HG03097 (cell line): ENCODE results near the gene NDUFAF2.
"Not testable (repeated sequence)": the region's sequence is repeated elsewhere in the genome, so short reads cannot be mapped to it uniquely, and the experiment has no call there.

Source experiments
- ATAC-seq: cut with Tn5 transposase; IDR thresholded peaks from one replicate; pipeline ENCODE4 v1.9.1; 2021; ENCODE audit not compliant: unreplicated experiment, low FRiP score

NDUFAF2 gene

DNA sequence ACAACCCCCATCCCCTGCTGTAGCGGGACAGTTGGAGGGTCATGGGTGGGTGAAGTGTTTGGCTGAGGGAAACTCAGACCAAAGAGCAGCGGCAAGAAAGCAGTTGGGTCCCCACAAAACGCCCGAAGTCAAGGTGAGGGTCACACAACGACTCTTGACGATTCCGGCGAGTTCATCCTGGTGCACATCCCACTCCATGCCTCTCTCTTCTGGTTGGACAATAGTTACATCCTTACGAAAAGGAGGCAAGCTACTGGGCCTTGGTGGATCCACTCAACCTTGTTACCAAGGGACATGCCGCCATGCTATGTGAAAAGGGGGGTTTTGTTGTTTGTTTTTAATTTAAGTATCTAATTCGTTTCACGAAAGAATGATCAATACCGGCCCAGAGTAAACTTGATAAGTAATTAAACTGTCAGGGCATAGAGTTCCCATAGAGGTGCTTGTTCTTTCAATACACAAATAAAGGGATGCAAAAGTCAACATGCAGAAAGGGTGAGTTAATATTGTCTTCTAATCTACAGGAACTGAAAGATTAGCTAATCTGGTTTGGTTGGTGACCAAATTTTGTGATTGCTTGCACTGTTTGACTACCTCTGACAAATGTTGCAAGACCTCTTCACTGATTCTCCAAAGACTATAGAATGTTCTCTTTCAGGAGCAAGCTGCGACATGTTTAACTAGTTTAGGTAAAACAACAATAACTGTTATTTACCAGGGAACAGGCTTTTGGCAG is 218.0 kb downstream of the NDUFAF2 start:
- ATAC-seq, result no peak

DNA sequence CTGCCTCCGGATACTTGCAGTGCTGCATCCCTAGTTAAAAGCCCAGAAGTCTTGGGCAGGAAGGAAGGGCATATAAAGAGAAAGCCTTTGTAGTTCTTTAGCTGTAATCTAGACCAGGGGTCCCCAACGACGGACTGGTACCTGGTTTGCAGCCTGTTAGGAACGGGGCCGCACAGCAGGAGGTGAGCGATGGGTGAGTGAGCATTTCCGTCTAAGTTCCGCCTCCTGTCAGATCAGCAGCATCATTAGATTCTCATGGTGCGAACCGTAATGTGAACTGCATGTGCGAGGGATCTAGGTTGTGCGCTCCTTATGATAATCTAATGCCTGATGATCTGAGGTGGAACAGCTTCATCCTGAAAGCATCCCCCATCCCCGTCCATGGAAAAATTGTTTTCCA is 218.9 kb downstream of the NDUFAF2 start:
- no peak for ATAC-seq

DNA sequence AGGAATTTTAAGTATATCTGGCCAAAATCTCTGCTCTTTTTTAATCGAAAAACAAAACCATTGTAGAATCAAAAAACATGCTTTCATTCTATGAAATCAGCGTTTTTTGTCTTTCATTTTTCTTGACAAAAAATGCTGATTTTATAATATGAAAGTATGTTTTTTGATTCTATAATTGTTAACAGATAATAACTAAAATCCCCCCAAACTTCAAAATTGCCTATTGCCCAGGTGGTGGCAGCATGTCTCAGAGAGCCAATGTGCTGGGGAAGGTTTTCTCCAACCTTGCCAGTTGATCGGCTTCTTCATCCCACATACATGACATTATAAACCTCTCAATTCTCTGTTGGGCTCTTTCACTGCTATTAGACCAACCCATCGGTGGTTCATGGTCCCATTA is 222.4 kb downstream of the NDUFAF2 start:
- no peak for ATAC-seq

DNA sequence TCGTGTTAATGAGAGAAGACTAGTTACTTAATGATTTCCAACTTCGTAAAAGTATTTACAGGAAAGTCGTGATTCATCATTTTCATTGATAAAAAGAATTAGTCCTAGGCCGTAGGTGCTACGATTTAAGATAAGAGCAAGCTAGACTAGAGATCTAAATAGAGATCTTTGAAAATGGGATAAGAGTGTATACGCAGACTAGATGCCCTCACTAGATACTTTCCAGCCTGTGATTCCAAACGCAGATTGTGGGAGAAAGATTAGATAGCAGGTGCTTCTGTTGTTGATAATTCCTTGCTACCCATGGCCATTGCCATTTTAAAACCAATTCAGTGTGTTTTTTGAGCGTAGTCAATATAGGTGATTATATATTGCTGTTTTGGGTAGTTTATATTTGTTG is 223.9 kb downstream of the NDUFAF2 start:
- ATAC-seq, result no peak

DNA sequence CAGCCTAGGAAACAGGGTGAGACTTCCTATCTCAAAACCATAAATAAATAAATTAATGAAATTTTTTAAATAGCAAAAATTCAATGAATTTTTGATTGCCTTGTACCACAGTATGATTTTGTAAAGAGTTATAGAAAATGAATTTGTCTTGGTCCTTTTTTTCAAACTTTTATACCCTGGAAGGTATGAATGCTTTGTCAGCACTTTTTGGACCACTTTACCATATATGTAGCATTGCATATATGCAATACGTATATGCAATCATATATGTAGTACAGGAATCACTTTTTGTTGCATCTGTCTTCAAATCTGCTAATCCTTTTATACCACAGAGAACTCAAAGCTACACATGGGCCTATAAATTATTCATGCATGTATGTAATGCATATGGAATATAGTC is 226.5 kb downstream of the NDUFAF2 start:
- no peak for ATAC-seq

DNA sequence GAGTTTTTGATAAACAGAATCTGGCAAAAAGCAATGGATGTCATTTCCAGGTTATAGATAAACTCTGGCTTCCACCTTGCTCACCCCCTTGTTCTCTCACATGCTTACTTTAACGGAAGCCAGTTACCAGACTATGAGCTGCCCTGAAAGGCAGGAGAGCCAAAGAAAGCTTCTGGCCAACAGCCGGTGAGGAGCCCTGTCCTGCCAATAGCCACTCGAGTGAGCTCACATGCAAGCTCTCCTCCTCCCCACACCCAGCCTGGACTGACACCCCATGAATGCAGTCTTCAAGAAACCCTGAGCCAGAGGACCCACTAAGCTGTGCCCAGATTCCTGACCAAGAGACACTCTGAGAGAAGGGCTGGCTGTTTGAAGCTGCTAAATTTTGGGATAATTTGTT is 231.6 kb downstream of the NDUFAF2 start:
- ATAC-seq, result no peak

DNA sequence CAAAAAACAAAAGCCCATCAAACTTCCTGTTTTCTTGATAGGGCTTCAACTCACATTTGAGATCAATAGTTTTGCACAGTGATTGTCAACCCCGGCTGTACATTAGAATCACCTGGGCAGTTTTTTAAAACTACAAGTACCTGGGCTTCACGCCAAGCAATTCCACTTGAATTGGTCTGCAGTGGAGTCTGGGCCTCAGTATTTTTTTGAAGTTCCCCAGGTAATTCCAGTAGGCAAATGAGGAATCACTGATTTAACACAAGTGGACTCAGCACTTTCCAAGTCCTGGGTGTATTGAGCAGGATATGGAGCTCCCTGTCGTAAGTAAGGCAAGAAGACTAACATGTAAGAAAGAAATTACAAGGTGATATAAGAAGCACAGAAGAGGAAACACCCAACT is 232.1 kb downstream of the NDUFAF2 start:
- ATAC-seq, result no peak

DNA sequence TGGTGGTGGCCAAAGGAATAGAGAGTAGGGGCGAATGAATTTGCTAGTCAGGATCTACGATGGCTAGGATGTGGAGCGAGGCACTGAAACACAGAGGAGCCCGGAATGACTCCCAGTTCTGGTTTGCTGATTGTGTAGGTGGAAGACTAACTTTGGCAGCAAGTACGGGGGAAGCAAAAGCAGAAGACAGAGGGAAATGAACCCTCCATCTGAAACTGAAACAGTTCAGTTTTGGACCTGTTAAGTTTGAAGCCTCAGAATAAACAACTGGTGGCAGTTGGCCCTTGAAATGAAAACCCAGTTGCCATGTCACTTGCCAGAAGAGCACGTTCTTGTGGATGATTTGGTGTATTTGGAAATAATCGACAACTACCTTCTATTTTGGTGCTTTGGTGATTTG is 232.7 kb downstream of the NDUFAF2 start:
- peak; percentile 58 for ATAC-seq

DNA sequence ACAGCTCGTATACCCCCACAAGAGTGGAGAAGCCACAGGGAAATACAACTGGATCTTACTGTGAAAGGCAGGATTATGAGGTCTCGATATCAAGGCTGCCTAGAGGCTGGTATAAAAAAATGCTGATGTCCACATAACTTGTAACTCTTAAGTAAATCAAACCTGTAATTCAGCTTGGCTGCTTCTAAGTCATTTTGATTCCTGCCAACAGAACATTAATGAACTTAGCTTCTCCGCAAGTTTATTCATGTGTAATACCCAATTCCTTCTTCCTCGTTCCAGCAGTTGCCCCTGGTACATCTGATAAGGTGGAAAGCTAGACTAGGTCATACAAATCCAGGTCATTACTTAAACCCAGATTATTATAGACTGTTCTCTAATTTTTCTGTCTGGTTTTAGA is 233.7 kb downstream of the NDUFAF2 start:
- no peak for ATAC-seq

DNA sequence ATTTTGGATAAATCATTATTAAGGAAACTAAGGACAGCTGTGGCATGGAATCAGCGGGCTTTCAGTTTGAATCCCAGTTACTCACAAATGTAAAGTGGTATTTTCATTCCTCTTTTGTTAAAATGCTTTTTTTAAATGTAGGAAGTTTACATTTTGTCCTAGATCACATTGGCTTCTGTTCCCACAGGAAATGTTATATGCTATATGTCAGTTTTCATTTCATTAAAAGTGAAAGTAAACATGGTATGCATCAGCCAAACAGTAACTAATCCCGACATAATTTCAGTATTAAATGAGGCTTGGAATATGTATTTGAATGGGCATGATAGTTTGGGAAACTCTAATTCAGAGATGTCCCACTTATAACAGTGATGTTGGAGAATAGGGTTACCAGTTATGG is 235.9 kb downstream of the NDUFAF2 start:
- ATAC-seq, result no peak

DNA sequence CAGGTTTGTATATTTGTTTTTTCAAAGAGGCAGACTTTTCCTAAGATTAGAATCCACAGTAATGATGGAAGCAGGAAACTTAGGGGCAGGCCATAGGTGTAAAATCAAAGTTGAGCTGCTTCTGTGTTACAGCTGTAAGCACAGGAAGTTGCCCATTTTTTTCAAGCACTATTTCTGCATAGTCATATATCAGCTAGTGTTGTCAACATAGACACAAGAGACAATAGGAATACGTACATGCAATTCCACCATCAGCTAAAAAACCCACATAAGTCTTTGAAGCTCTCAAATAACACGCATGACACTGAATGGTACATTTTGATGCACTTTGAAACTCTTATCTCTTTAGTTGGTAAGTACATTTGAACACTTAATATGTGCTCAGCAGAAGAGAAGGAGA is 237.4 kb downstream of the NDUFAF2 start:
- ATAC-seq, result no peak

DNA sequence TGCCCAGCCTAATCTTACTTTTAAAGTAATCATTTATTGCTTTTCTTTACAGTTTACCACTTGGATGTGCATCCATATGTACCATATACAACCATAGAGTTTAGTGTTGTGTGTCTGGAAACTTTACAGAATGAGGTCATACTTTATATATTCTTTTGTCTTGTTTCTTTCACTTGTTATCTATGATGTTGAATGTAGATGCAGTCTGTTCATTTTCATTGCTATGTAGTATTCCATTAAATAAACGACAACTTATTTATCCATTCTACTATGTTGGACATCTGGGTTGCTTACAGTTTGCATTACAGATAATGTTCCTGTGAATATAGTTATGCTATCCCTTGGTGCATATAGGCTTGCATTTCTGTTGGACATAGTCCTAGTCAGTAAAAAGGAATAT is 238.5 kb downstream of the NDUFAF2 start:
- ATAC-seq, result no peak

DNA sequence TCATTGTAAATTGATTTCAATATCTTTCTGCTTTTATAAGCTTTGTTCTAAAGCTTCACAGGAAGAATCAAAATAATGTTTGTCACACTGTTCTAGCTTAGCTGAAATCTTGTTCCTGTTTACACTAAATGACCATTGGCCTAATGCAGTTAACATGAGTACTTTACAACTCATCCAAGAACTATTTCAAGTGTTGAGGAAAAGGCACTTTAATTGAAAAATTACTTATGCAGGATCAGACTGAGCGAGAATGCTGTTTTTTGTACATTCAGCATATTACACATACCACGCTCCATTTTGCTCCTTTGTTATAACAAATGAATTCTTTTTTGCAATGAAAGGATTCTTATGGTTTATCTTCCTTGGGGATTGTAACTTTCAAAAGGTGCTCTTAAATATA is 239.7 kb downstream of the NDUFAF2 start:
- no peak for ATAC-seq

DNA sequence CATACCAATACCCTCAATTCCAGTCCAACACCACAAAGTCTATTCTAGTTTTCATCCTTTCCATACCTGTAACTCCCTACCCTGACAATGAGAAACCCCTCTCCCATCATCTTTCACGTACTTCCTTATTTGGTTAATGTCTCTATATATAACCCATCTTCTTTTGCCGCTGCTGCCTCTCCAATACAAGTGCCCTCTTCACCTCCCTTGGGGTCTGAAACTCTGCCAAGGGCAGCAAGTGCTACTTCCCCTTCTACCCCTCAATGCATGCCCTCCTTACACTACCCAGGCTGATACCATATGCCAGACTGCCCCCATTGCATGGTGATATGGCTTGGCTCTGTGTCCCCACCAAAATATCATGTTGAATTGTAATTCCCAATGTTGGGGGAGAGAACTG is 241.6 kb downstream of the NDUFAF2 start:
- ATAC-seq, result no peak

DNA sequence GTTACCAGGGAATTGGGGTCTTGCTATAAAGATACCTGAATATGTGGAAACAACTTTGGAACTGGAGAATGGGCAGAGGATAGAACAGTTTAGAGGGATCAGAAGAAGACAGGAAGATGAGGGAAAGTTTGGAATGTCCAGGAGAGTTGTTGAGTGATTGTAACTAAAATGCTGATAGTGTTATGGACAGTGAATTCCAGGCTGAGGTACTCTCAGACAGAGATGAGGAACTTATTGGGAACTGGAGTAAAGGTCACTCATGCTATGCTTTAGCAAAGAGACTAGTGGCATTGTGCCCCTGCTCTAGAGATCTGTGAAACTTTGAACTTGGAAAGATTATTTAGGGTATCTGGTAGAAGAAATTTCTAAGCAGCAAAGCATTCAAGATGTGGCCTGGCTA is 242.3 kb downstream of the NDUFAF2 start:
- not testable (repeated sequence) for ATAC-seq

DNA sequence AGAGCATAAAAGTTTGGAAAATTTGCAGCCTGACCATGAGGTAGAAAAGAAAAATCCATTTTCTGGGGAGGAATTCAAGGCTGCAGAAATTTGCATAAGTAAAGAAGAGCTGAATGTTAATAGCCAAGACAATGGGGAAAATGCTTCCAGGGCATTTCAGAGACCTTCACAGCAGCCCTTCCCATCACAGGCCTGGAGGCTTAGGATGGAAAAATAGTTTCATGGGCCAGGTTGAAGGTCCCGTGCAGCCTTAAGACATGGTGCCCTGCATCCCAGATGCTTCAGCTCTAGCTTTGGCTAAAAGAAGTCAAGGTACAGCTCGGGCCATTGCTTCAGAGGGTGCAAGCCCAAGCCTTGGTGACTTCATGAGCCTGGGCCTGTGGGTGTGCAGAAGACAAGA is 242.8 kb downstream of the NDUFAF2 start:
- not testable (repeated sequence) for ATAC-seq

DNA sequence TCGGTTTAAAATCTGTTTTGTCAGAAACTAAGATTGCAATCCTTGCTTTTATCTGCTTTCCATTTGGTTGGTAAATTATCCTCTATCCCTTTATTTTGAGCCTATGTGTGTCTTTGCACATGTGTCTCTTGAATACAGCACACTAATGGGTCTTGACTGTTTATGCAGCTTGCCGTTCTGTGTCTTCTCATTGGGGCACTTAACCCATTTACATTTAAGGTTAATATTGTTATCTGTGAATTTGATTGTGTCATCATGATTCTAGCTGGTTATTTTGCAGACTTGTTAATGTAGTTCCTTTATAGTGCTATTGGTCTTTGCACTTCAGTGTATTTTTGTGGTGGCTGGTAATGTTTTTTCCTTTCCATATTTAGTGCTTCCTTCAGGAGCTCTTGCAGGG is 253.6 kb downstream of the NDUFAF2 start:
- ATAC-seq, result no peak

DNA sequence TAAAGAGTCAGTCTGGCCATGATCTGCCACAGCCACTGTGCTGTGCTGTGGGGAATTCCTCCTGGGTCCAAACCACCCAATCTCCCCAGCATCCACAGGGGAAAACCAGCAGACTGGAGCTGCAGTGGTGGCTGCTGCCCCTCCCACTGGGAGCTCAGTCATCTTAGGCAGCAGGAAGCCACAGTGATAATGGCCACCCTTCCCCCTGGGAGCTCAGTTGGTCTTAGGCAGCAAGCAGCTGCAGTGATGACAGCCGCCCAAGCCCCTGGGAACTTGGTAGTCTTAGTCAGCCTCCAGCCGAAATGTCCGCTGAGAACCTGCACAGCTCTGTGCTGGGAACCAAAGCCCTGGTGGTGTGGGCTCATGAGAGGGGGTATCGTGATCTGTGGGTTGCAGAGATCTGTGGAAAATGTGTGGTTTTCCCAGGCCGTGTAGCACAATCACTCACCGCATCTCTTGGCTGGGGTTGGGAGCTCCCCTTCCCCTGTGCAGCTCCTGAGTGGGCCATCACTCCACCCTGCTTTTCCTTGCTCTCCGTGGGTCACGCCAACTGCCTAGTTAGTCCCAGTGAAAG is 255.7 kb downstream of the NDUFAF2 start:
- no peak for ATAC-seq

DNA sequence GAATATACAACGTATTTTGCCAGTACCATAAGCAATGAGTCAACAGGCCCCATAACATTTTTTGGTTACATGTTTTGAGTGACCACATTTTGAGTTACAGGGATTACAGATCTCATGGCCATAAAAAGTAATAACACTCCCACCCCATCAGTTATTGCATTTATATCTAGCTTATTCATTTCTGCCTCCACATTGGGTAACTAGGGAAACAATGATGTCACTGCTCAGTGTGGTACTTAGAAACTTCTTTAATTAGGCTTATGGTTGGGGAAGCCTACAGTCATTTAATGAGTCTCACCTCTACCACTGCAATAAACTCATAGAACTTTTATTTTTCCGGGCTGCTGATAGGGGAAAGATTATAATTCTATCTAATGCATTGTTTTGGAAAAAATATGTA is 257.2 kb downstream of the NDUFAF2 start:
- no peak for ATAC-seq
